Bone marrow (tissue), 2 donors: ENCODE measurements around the gene SETD6.
"Not testable (repeated sequence)": the region's sequence is repeated elsewhere in the genome, so short reads cannot be mapped to it uniquely, and the experiment has no call there.

Source experiments
- DNase-seq, 2 donors: peaks; one replicate each; lab custom pipeline; 2025; lab: John Stamatoyannopoulos, UW

SETD6 gene

DNA sequence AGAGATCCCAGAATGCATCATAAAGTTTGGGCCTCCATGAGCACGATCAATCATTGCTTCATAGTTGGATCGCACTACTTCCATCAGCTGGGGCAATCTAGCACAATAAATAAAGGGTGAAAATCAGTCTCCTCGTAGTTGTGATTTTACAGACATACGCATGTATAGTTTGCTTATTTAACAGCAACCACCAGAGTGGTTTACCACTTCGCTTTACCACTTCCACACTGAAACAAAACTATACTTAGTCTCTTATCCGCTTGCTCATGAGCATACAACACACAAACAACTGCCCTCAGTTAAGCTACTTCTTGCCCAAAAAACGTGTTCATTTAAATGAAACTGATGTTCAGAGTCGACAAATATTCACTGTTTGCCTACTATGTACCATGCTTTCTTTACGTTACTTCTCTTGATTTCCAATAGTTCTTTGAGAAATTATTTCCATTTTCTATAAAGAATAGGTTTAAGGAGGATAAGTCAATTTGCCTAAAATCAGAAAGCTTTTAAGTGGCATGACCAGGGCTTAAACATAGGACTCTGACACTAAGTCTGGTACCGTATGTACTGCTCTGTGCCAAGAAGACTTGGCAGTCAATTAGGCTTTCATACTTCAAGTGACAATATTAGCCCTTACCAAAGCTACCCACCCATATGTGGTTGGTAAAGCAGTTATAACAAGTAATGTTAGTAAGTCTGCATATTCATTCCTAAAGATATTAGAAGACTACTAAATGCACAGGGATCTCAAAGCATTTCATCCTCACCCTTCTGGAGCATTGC is 22.0 kb downstream of the SETD6 start:
- DNase-seq, result no peak

DNA sequence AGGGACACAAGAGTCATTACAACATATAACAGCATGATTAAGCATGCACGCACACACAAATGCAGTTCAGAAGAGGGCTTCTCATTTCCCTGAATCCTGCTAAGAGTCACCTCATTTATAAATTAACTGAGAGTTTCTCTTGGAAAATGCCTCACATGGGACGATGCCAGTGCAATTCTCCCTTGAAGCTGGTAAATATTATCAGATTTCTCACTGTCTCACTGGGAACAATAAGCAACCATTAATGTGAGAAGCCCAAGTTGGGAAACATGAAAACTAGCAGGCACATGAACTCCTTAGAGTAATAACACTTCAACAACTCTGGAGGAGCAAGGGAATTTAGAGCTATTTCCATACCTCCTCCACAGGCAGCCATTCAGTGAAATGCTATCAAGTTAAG is 26.4 kb downstream of the SETD6 start:
- no peak for DNase-seq

DNA sequence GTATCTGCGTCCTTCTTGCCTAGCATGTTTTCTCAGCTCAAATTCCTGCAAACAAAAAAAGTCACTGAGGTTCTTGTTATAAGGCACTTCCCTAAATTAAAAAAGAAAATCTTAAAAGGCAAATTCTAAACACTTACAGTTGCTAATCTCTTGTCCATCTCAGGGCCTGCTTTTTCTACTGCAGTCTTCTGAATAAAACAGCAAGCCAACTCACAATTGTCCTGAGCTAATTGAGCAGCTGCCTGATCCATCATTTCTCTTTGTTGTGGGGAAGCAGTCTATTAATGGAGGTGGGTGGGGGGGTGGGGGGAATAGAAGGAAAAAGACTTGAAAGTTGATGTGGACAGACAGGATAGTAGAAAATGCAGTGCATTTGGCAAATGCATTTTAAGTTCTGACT is 27.0 kb downstream of the SETD6 start:
- no peak for DNase-seq

GRCh38 chr16:58543685-58544084 is 28.4 kb downstream of the SETD6 start:
- DNase-seq, result no peak

- no peak for DNase-seq
Observed at GRCh38 chr16:58548378-58548777, 33.1 kb downstream of the SETD6 start.

DNA sequence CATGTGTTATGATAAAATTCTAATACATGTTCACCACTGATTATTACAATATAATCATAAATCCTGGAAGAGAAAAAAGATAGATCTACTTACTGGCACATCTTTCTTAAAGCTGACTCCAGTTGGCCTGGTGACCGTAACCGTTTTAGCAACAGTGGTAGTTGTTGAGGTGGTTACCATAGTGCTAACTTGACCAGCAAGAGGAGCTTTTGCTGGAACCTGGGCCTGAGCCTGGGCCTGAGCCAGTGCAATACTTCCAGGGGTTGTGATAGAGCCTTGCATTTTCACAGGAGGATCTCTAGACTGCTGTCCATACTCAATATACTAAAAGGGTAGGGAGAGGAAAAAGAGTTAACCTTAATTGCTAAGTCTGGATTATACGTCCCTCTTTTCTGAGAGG is 36.2 kb downstream of the SETD6 start:
- DNase-seq, result no peak

- no peak for DNase-seq
Observed at GRCh38 chr16:58556678-58557077, 41.4 kb downstream of the SETD6 start.

DNA sequence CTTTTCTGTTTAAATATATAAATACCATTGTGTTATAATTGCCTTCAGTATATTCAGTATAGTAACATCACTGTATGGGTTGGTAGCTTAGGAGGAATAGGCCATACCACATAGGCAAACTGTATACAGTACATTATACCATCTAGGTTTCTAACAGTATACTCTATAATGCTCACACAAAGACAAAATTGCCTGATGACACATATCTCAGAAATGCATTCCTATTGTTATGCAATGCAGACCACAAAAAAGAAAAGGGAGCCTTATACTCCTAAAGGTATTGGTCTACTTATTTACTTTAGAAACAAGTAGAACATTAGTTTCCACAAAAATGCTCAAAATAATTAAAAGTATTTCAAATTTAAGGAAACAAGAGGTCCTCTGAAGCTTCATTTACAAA is 47.9 kb downstream of the SETD6 start:
- no peak for DNase-seq

DNA sequence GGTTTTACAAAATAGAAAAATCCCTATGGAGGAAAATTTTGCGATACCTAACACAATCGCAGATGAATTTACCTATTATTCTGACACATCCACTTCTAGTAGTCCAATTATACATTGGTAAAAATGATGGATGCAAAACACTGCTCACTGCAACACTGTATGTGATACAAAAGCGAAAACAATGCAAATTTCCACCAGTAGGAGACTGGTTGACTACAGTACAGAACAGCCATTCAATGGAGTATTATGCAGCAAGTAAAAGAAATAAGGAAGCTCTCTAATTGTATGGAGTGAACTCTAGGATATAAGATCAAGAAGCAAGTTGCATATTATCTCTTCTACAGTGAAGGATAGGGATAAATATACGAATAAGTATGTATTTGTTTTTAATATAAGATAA is 48.5 kb downstream of the SETD6 start:
- DNase-seq, result no peak

DNA sequence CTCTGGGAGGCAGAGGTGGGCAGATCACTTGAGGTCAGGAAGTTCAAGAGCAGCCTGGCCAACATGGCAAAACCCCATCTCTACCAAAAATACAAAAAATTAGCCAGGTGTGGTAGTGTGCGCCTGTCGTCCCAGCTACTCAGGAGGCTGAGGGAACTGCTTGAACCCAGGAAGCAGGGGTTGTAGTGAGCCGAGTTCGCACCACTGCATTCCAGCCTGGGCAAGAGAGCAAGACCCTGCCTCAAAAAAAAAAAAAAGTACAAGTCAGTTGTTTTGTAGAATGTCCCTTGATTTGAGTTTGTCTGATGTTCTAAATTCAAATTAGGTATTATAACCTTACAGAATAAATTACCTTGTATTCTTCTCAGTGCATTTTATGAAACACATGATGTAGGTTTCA is 50.4 kb downstream of the SETD6 start:
- not testable (repeated sequence) for DNase-seq
